ENCODE data around the gene LTBP2. TPM values are rescaled to one million over a fixed set of nuclear protein-coding genes. Genes with fewer than 3 reads are reported as not detected.

The LTBP2 gene
- total RNA-seq, 4 donors from 2014 or later, result 19.8 to 51.9 (median 28.8) TPM

DNA sequence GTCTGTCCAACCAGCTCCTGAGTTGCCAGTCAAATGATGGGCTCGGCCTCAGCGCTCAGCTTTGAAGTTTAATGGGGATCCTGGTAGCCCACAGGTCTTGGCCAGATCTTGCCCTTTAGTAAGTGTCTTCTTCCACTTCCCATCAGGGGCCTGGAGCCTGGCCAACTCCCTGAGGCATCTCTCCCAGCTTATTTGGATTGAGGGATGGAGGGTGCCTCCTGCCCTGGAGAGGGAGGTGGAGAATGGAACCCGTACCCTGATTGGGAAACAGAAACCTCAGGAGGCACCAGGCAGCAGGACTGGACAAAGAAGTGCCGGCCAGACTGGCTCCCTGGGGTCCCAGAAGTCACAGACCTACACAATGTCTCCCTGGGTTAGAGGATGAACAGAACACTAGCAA is 40.5 kb upstream of the LTBP2 start:
- Histone ChIP-seq H3K9me3 (no peaks in the 10 kb centered on the region), H3K4me1 (no peaks in the 10 kb centered on the region), H3K4me3 (no peak overlapping the region), H3K27me3 (no peaks in the 10 kb centered on the region), H3K27ac (no peak overlapping the region), H3K36me3 (no peaks in the 10 kb centered on the region)
- in situ Hi-C loops (cut with MboI; ENCODE audit: low sequenced_read_pairs in 4 of 4), result no loop called here
- intact Hi-C loops (cut with DNase I; ENCODE audit: low total_unique reads), result no loop called here
- no peak for TF ChIP-seq POLR2A (IDR thresholded peaks at IDR 0.05)
- TF ChIP-seq, protein P1, sequence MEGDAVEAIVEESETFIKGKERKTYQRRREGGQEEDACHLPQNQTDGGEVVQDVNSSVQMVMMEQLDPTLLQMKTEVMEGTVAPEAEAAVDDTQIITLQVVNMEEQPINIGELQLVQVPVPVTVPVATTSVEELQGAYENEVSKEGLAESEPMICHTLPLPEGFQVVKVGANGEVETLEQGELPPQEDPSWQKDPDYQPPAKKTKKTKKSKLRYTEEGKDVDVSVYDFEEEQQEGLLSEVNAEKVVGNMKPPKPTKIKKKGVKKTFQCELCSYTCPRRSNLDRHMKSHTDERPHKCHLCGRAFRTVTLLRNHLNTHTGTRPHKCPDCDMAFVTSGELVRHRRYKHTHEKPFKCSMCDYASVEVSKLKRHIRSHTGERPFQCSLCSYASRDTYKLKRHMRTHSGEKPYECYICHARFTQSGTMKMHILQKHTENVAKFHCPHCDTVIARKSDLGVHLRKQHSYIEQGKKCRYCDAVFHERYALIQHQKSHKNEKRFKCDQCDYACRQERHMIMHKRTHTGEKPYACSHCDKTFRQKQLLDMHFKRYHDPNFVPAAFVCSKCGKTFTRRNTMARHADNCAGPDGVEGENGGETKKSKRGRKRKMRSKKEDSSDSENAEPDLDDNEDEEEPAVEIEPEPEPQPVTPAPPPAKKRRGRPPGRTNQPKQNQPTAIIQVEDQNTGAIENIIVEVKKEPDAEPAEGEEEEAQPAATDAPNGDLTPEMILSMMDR (IDR thresholded peaks at IDR 0.05 in 4 of 5, conservative IDR thresholded peaks at IDR 0.05 in 1 of 5), result no peak
- ATAC-seq, result no peak
- no peak for DNase-seq

DNA sequence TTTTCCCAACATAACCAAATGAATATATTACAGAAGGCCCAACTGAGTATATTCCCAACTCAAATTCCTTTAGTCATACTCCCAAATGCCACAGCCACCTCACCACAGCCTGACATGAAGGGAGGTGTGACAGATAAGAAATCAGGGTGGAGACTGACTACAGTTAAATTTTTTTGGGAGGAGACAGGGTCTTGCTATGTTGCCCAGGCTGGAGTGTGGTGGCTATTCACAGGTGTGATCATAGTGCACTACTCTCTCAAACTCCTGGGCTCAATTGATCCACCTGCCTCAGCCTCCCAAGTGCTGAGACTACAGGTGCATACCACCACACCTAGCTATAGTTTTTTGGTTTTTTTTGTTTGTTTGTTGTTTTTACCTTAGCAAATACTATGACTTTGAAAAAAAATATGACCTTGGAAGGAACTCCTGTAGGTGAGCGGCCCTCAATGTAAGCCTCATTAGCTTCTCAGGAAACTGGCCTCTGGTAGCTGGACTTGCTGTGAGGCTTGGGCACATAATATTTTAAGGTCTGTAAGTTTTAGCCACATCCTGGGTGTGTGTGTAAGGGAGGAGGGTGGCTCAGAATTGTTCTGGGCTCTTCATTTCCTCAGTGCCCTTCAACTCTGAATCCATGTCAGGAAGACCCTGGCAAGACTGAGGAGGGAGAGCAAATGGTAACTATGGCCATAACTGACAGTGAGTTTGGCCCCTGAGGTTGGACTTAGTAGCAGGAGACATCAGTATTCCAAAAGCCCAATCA is 39.1 kb upstream of the LTBP2 start:
- Histone ChIP-seq H3K36me3 (no peaks in the 10 kb centered on the region), H3K27ac (no peak overlapping the region), H3K4me3 (no peak overlapping the region), H3K4me1 (no peaks in the 10 kb centered on the region), H3K9me3 (no peaks in the 10 kb centered on the region), H3K27me3 (peaks cover 0 to under 1% (median 0%) of the 10 kb centered on the region in 3 donors)
- TF ChIP-seq, protein P1 (IDR thresholded peaks at IDR 0.05 in 4 of 5, conservative IDR thresholded peaks at IDR 0.05 in 1 of 5), result no peak
- TF ChIP-seq POLR2A (IDR thresholded peaks at IDR 0.05), result no peak
- DNase-seq (no peak), ATAC-seq (no peak)
- intact Hi-C loops (cut with DNase I; ENCODE audit: low total_unique reads) (no loop called here), in situ Hi-C loops (cut with MboI; ENCODE audit: low sequenced_read_pairs in 4 of 4) (no loop called here)

DNA sequence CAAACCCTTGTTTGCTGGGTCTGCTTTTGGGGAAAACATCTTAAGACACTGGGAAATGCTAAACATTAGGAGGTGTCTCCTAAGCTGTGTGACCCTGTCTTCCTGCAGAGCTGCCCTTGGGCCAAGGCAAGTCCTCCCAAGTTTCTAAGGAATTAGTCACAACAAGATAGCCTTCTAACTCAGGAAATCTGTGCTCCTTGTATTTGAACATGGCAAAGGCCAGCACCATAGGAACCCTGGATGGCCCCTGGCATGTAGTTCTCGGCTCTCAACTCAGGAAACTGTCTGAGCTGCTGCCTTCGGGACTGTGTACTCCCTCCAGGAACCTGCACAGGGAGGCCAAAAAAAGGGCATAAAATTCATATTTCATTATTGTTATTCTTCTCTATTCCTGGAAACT is 37.6 kb upstream of the LTBP2 start:
- ATAC-seq (no peak), DNase-seq (no peak)
- no peak for TF ChIP-seq POLR2A (IDR thresholded peaks at IDR 0.05)
- TF ChIP-seq, protein P1 (IDR thresholded peaks at IDR 0.05 in 4 of 5, conservative IDR thresholded peaks at IDR 0.05 in 1 of 5), result no peak
- Histone ChIP-seq H3K9me3 (no peaks in the 10 kb centered on the region), H3K27me3 (peaks cover 0 to 6% (median 0%) of the 10 kb centered on the region in 3 donors), H3K27ac (no peak overlapping the region), H3K36me3 (no peaks in the 10 kb centered on the region), H3K4me3 (no peak overlapping the region), H3K4me1 (no peaks in the 10 kb centered on the region)
- intact Hi-C loops (cut with DNase I; ENCODE audit: low total_unique reads) (no loop called here), in situ Hi-C loops (cut with MboI; ENCODE audit: low sequenced_read_pairs in 4 of 4) (no loop called here)

DNA sequence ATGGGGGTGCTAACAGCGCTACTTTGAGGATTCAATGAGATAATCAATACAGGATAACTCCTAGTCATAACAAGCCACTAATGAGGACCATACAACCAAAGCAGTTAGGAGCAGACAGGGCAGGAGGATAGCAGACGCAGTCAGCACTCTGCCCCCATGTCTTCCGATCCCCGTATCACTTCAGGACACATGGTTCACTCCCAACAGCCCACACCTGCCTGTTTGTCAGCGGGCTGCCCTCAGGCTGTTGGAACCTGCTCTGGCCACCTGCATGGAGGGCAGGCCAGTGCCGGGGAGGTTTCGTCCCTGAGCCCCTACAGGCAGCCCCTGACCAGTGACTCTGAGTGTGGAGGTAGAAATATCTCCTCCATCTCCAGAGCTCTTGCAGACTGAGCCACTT is 37.1 kb upstream of the LTBP2 start:
- intact Hi-C loops (cut with DNase I; ENCODE audit: low total_unique reads) (no loop called here), in situ Hi-C loops (cut with MboI; ENCODE audit: low sequenced_read_pairs in 4 of 4) (no loop called here)
- no peaks in the 10 kb centered on the region for H3K9me3 ChIP-seq
- DNase-seq (no peak), ATAC-seq (no peak)
- peaks cover 0 to 5% of the 10 kb centered on the region in 2 donors for H3K4me1 ChIP-seq
- H3K27ac ChIP-seq, result no peak overlapping the region
- no peaks in the 10 kb centered on the region for H3K36me3 ChIP-seq
- TF ChIP-seq, protein P1 (IDR thresholded peaks at IDR 0.05 in 4 of 5, conservative IDR thresholded peaks at IDR 0.05 in 1 of 5), result no peak
- TF ChIP-seq POLR2A (IDR thresholded peaks at IDR 0.05), result no peak
- no peak overlapping the region for H3K4me3 ChIP-seq
- peaks cover 0 to 6% (median 0%) of the 10 kb centered on the region in 3 donors for H3K27me3 ChIP-seq
